GM23248 (cell line): ENCODE measurements around the gene IHH. TPM values are rescaled to one million over a fixed set of nuclear protein-coding genes. Genes with fewer than 3 reads are reported as not detected.

ENCODE experiments used
- DNase-seq: peaks from one replicate; pipeline ENCODE4 v3.0.0-alpha.2; 2015
- H2AFZ ChIP-seq: fragments of 200-600 bp; sonication (generic); 2 replicates; pipeline ENCODE4 v1.6.1; 2016; ENCODE audit warnings: antibody characterized with exemption
- H3F3A ChIP-seq: fragments of 200-600 bp; sonication (generic); 2 replicates; pipeline ENCODE4 v1.6.1; 2016; ENCODE audit warnings: mild to moderate bottlenecking, antibody characterized with exemption, mixed run types; ENCODE audit not compliant: insufficient read depth
- H3K27ac ChIP-seq: fragments of 200-600 bp; sonication (generic); 2 replicates; pipeline ENCODE4 v1.5.1; 2016; ENCODE audit warnings: mild to moderate bottlenecking
- H3K27me3 ChIP-seq: fragments of 200-600 bp; sonication (generic); replicated peaks from 2 replicates; pipeline ENCODE4 v1.6.1; 2016; ENCODE audit warnings: mild to moderate bottlenecking; ENCODE audit not compliant: insufficient read depth
- H3K36me3 ChIP-seq: fragments of 200-600 bp; sonication (generic); 2 replicates; pipeline ENCODE4 v1.6.1; 2016; ENCODE audit warnings: low read depth, mild to moderate bottlenecking
- H3K4me1 ChIP-seq: fragments of 200-600 bp; sonication (generic); 2 replicates; pipeline ENCODE4 v1.6.1; 2016; ENCODE audit warnings: mild to moderate bottlenecking; ENCODE audit not compliant: insufficient read depth
- H3K4me2 ChIP-seq: fragments of 200-600 bp; sonication (generic); one replicate; pipeline ENCODE4 v1.6.1; 2016; ENCODE audit warnings: mild to moderate bottlenecking; ENCODE audit not compliant: unreplicated experiment
- H3K4me3 ChIP-seq: fragments of 200-600 bp; sonication (generic); 2 replicates; pipeline ENCODE4 v1.5.1; 2016; ENCODE audit warnings: mild to moderate bottlenecking
- H3K79me2 ChIP-seq: fragments of 200-600 bp; sonication (generic); 2 replicates; pipeline ENCODE4 v1.6.1; 2016; ENCODE audit warnings: mild to moderate bottlenecking; ENCODE audit not compliant: insufficient read depth
- H3K9ac ChIP-seq: fragments of 200-600 bp; sonication (generic); 2 replicates; pipeline ENCODE4 v1.6.1; 2016; ENCODE audit warnings: mild to moderate bottlenecking
- H3K9me2 ChIP-seq: fragments of 200-600 bp; sonication (generic); 2 replicates; pipeline ENCODE4 v1.6.1; 2016; ENCODE audit warnings: mixed run types, mild to moderate bottlenecking, moderate library complexity; ENCODE audit not compliant: insufficient read depth
- H3K9me3 ChIP-seq: fragments of 200-600 bp; sonication (generic); one replicate; pipeline ENCODE4 v1.6.1; 2017; ENCODE audit warnings: low read depth
- H4K20me1 ChIP-seq: fragments of 200-600 bp; sonication (generic); 2 replicates; pipeline ENCODE4 v1.6.0; 2016; ENCODE audit not compliant: insufficient read depth
- EZH2 ChIP-seq: fragments of 200-600 bp; sonication (generic); IDR thresholded peaks from 2 replicates; pipeline ENCODE4 v1.6.1; 2018; ENCODE audit warnings: antibody characterized with exemption, mild to moderate bottlenecking; ENCODE audit not compliant: insufficient read depth, poor library complexity, severe bottlenecking
- EZH2phosphoT487 ChIP-seq: fragments of 200-600 bp; sonication (generic); IDR thresholded peaks from 2 replicates; pipeline ENCODE4 v1.6.1; 2018; ENCODE audit warnings: antibody characterized with exemption, moderate library complexity, mild to moderate bottlenecking, low read depth; ENCODE audit not compliant: insufficient read depth
- WGBS, 2 experiments: methylation state at CpG; one replicate each; pipeline ENCODE4 v1.1.6; 2015 to 2017; ENCODE audit warnings: low lambda C conversion rate in 2 of 2, low coverage in 1 of 2; ENCODE audit errors: missing lambda C conversion rate in 2 of 2; 5-methylcytosine and 5-hydroxymethylcytosine counted together
- in situ Hi-C: fragments of 300-500 bp; cut with MboI; formaldehyde crosslinking; loops from 2 replicates; pipeline ENCODE4 v1.15.0; 2020
- polyA plus RNA-seq: library from polyadenylated mRNA; unstranded; fragments of >200 nt; fragmentation: Nextera tagmentation; extraction: Ambion mirVana; gene quantifications from 2 replicates; pipeline ENCODE4 v1.2.1, GENCODE V29; 2016
- total RNA-seq: library from RNA; depleted of rRNA; stranded (reverse); fragments of >200 nt; shearing (Covaris generic); gene quantifications from 2 replicates; pipeline ENCODE4 v1.2.3, GENCODE V29; 2014

IHH gene
- total and polyA plus RNA-seq, 2 experiments from 2014 or later, result not detected

- H3K36me3 ChIP-seq, result no peaks in the 10 kb centered on the region; the same call in 1 of the 2 replicates
- no peak overlapping the region for H3K4me3 ChIP-seq
- in situ Hi-C loops, result no loop called here
- no peaks in the 10 kb centered on the region for H3K9me2 ChIP-seq
- no peak overlapping the region for H3K9ac ChIP-seq
- WGBS, 2 experiments, result 54 to 56% methylated on average over 14 of the region's 14 CpGs
- peak; percentile 79 for DNase-seq
- H3F3A ChIP-seq, result no peaks in the 10 kb centered on the region
- H3K27ac ChIP-seq, result no peak overlapping the region
- H4K20me1 ChIP-seq, result 0 out of 2 replicates have a peak, but pooled peaks cover 5% of the 10 kb centered on the region
- TF ChIP-seq EZH2 (no peak), EZH2phosphoT487 (no peak)
- H3K4me1 ChIP-seq, result peaks cover 11% of the 10 kb centered on the region
- H3K79me2 ChIP-seq, result no peaks in the 10 kb centered on the region
- H2AFZ ChIP-seq, result no peak overlapping the region
- no peak overlapping the region for H3K4me2 ChIP-seq
- H3K27me3 ChIP-seq, result no peaks in the 10 kb centered on the region
- H3K9me3 ChIP-seq, result no peaks in the 10 kb centered on the region
Observed at GRCh38 chr2:219073413-219074129, 12.8 kb upstream of the IHH start.

DNA sequence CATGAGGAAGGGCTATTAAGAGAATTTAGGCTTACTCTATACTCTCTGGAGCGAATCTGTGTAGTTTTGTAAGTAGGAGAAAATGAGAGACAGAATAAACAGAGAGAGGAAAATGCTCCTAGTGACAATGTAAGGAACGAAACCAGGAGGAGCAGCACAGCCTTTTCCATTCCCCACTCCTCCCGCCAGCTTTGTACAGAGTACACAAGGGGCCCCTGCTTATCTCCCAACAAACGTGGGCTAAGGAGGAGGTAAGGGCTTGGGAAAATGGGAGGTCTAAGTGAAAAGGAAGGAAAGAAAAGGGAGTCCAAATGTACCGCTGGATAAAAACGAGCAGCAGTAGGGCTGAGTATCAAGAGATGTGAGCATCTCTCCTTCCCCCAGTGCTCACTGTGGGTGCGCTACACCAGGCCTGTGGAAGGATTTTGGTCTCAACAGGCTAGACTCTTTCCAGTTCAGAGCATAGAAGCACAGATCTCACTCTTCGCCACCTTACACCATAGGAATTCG is 12.1 kb upstream of the IHH start:
- DNase-seq, result no peak
- 91% methylated on average over 9 of the region's 9 CpGs for WGBS, 2 experiments
- Histone ChIP-seq H3K36me3 (no peaks in the 10 kb centered on the region; the same call in 1 of the 2 replicates), H3K27ac (no peak overlapping the region), H3K9ac (no peak overlapping the region), H3K9me2 (no peaks in the 10 kb centered on the region), H3K79me2 (no peaks in the 10 kb centered on the region), H3K4me2 (no peak overlapping the region), H3K27me3 (no peaks in the 10 kb centered on the region), H3K4me3 (no peak overlapping the region), H3F3A (no peaks in the 10 kb centered on the region), H3K9me3 (no peaks in the 10 kb centered on the region), H2AFZ (no peak overlapping the region), H3K4me1 (peaks cover 11% of the 10 kb centered on the region), H4K20me1 (no peaks in the 10 kb centered on the region)
- no peak for TF ChIP-seq EZH2
- TF ChIP-seq EZH2phosphoT487, result no peak
- in situ Hi-C loops, result no loop called here

- DNase-seq, result peak; percentile 82
- Histone ChIP-seq H4K20me1 (no peaks in the 10 kb centered on the region), H3K9me2 (no peaks in the 10 kb centered on the region), H3K9me3 (no peaks in the 10 kb centered on the region), H3K4me2 (no peak overlapping the region), H3K79me2 (no peaks in the 10 kb centered on the region), H3K4me1 (peaks cover 11% of the 10 kb centered on the region), H3F3A (no peaks in the 10 kb centered on the region), H3K9ac (no peak overlapping the region), H3K27ac (no peak overlapping the region), H2AFZ (no peak overlapping the region), H3K4me3 (no peak overlapping the region), H3K27me3 (no peaks in the 10 kb centered on the region), H3K36me3 (no peaks in the 10 kb centered on the region)
- WGBS, 2 experiments, result 82 to 86% methylated on average over 6 of the region's 6 CpGs
- no peak for TF ChIP-seq EZH2phosphoT487
- TF ChIP-seq EZH2, result no peak
- in situ Hi-C loops, result no loop called here
Observed at GRCh38 chr2:219071131-219071816, 10.6 kb upstream of the IHH start.

- H3K79me2 ChIP-seq, result no peaks in the 10 kb centered on the region
- H3K9me2 ChIP-seq, result no peaks in the 10 kb centered on the region
- no peaks in the 10 kb centered on the region for H3K4me1 ChIP-seq
- no peaks in the 10 kb centered on the region for H4K20me1 ChIP-seq
- H3K36me3 ChIP-seq, result no peaks in the 10 kb centered on the region
- 58 to 60% methylated on average over 1 of the region's 1 CpG for WGBS, 2 experiments
- no peaks in the 10 kb centered on the region for H3F3A ChIP-seq
- H3K27me3 ChIP-seq, result peaks cover 31% of the 10 kb centered on the region
- in situ Hi-C loops, result no loop called here
- DNase-seq, result no peak
- no peak overlapping the region for H3K4me3 ChIP-seq
- no peak overlapping the region for H2AFZ ChIP-seq
- no peaks in the 10 kb centered on the region for H3K9me3 ChIP-seq
- H3K27ac ChIP-seq, result no peak overlapping the region
- H3K4me2 ChIP-seq, result no peak overlapping the region
- TF ChIP-seq EZH2phosphoT487 (no peak), EZH2 (no peak)
- H3K9ac ChIP-seq, result no peak overlapping the region
Observed at GRCh38 chr2:219065484-219065883, 4.8 kb upstream of the IHH start.
